Upper lobe of left lung (tissue), 4 donors: ENCODE results near the gene TRMT2B.

ENCODE experiments used
- CTCF ChIP-seq, 6 experiments: fragments of 450-650 bp in 4 of 6; fragments of 200-600 bp in 2 of 6; sonication (generic) in 2 of 6; IDR thresholded peaks; one replicate each; pipeline ENCODE4 v1.5.1; 2016 to 2019; ENCODE audit warnings: antibody characterized with exemption in 6 of 6
- EP300 ChIP-seq, 4 donors: sonication (generic); formaldehyde crosslinking; IDR thresholded peaks; one replicate each; pipeline ENCODE4 v1.5.1; 2017; ENCODE audit warnings: antibody characterized with exemption in 4 of 4, control low read depth in 2 of 4
- POLR2A ChIP-seq, 4 donors: fragments of 450-650 bp; IDR thresholded peaks; one replicate each; pipeline ENCODE4 v1.5.1; 2016 to 2017; ENCODE audit warnings: antibody characterized with exemption in 4 of 4, mild to moderate bottlenecking in 2 of 4
- POLR2AphosphoS5 ChIP-seq, 2 donors: sonication (generic); formaldehyde crosslinking; IDR thresholded peaks; one replicate each; pipeline ENCODE4 v1.5.1; 2017; ENCODE audit warnings: antibody characterized with exemption in 2 of 2

- TF ChIP-seq CTCF (IDR thresholded peaks at IDR 0.05): no peak
- TF ChIP-seq POLR2A (IDR thresholded peaks at IDR 0.05): no peak
- no peak for TF ChIP-seq POLR2AphosphoS5 (IDR thresholded peaks at IDR 0.05)
- TF ChIP-seq EP300 (IDR thresholded peaks at IDR 0.05): no peak
These were observed 71.9 kb downstream of the TRMT2B start for GRCh38 chrX:100979881-100980607.
